ENCODE results near the gene TMEM202.
"Not testable (repeated sequence)": the region's sequence is repeated elsewhere in the genome, so short reads cannot be mapped to it uniquely, and the experiment has no call there.

The TMEM202 gene

GRCh38 chr15:72397796-72398588, at the start of gene TMEM202:
TSS of gene TMEM202 (plus strand) at chr15:72398305. CDS start at chr15:72398327, 22 bp downstream.
- DNase-seq (ENCODE audit: low spot score) = no peak

DNA sequence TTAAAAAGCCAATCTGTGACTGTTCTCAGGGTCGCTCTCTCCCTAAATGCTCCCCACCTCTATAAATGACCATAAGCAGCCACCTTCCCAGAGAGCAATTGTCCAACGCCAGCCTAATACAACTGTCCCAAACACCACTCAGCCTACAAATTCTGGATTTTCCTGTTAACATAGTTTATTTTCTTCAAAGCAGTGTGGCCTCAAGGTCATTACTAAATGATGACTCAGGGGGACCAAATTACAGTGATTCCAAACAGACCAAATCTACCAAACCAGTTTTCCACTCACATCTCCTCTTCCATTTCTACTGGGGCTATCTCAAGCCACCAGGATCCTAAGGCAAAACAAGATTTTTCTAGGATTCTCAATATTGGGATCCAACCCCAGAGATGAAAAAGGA, 44.8 kb upstream of the TMEM202 start:
- no peak for DNase-seq (ENCODE audit: low spot score)

GRCh38 chr15:72354496-72354895, 43.6 kb upstream of the TMEM202 start:
- no peak for DNase-seq (ENCODE audit: low spot score)

DNA sequence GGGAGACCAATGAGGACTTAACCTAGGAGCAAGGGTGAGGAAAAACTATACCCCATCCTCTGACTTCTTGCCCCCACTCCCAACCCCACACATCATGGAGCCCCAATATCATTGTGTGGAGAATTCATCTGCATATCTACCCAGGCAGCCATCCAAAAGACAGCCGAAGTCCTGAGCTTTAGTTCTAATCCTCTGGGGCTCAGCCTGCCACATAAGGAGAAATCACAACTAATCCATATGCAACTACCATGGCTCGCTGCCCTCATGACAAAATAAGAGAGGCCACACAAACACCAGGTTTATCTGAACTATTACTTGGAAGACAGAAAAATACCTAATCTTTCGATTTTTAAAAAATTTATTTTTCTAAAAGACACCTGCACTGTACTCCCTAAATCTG, 40.0 kb upstream of the TMEM202 start:
- no peak for DNase-seq (ENCODE audit: low spot score)

- DNase-seq (ENCODE audit: low spot score) = no peak
These were observed 39.4 kb upstream of the TMEM202 start for GRCh38 chr15:72358650-72359171.

DNA sequence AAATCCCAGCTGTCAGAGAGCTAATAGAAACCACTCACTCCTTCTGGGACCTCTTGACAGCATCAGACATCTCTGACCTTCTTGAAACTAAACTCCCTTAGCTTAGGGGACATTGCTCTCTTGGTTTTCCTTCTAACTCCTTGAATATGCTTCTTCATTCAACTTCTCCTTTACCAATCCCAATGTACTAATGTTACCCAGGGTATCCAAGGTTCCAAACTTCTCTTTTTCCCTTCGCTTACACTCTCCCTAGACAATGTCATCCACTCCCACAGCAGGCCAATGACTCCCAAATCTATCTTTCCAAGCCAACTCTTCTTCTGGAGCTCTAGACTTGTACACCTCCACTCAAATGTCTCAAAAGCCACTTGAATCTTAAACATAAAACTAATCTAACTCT, 36.9 kb upstream of the TMEM202 start:
- DNase-seq (ENCODE audit: low spot score) = no peak

DNA sequence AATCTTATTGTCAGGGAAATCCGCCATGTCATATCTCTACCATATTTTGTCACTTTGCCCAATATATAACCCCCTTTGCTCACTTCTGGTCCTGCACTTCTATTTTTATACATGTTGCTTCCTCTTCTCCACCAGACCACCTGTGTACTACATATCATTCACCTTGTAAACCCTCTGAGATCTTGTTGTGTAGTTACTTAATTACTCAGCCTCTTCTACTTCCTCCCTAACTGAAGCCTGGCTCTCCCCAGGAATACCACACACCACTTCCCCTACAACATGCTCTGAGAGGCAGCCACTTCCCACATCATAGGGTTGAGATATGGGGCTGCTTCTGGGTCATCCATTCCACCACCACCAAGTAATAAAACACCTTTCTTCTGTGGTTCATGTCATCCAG, 32.3 kb upstream of the TMEM202 start:
- DNase-seq (ENCODE audit: low spot score) = no peak

- DNase-seq (ENCODE audit: low spot score) = no peak
These were observed 29.8 kb upstream of the TMEM202 start for GRCh38 chr15:72368325-72368724.

DNA sequence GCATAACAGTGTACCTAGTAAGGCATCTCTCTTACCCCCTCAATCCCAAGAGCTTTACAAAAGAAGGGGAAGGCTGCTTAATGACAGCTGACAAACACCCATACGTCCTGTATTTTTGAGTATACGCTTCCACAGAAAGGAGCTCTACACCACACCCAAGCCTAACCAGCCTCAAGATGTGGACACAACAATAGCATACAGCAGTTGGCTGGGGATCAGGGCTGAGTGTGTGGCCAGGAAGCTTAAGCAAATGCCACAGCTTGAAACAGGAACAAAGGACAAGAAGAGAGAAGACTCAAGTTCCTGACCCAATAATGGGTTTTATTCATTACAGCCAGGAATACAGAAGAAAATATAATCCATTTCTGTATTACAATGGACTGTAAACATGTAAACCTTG, 29.2 kb upstream of the TMEM202 start:
- no peak for DNase-seq (ENCODE audit: low spot score)

DNA sequence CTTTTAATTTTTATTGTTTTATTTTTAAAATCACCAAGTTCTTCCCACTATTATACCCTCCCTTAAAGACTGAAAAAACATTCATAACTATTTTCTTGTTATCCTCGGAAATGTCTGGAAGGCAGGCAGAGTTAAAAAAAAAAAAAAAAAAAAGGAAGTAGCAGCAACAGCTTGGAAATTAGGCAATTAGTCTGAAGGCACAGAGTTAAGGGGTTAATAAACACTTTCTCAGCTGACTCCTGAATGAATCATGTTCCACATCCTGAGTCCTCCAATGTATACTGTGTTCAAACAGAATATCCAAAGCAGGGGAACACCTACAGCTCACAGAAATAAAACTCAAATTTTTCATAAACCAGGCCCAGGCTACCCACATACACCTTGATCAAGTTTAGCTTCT, 28.1 kb upstream of the TMEM202 start:
- no peak for DNase-seq (ENCODE audit: low spot score)

DNA sequence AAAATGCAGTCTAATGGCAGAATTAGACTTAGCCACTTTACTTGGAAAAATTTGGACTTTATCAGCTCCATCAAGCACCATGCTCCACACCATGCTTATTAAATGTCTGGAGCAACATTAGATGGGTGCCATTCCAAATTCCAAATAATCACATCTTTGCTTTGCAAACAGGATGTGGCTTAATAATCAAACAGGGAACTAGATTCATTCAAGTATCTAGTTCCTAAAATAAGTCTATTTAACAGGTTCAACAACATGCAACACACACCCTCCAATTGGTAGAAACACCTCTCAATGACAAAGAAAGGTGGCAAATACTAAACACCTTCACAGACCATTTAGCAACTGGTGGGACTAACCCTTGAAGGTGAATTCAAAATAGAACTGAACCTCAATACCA, 25.7 kb upstream of the TMEM202 start:
- no peak for DNase-seq (ENCODE audit: low spot score)

- no peak for DNase-seq (ENCODE audit: low spot score)
These were observed 22.6 kb upstream of the TMEM202 start for GRCh38 chr15:72375501-72375845.

- peak; percentile 99 for DNase-seq (ENCODE audit: low spot score)
These were observed 22.1 kb upstream of the TMEM202 start, which contains the start of gene HEXA for GRCh38 chr15:72375846-72376581. TSS of gene HEXA (minus strand) at chr15:72376014. CDS start at chr15:72375972, 42 bp downstream.

DNA sequence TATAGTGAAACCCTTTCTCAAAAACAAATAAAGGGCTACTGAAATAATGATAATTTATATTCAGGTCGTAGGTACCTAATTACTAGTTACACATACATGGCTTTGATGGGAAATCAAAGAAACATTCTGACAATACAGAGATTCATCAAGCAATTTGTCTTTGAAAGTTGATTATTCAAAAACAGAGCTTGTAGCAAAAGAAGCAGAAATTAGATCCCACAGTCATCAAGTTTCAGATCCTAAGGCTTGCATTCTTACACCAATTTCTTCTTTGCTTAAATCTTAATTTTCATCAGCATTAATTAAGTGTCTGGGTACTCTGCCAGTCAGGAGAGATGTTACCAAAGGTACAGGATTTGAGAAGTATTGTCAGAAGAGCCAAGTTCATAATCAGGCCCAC, 20.8 kb upstream of the TMEM202 start:
- no peak for DNase-seq (ENCODE audit: low spot score)

- DNase-seq (ENCODE audit: low spot score) = not testable (repeated sequence)
These were observed 19.0 kb upstream of the TMEM202 start for GRCh38 chr15:72379106-72379505.

DNA sequence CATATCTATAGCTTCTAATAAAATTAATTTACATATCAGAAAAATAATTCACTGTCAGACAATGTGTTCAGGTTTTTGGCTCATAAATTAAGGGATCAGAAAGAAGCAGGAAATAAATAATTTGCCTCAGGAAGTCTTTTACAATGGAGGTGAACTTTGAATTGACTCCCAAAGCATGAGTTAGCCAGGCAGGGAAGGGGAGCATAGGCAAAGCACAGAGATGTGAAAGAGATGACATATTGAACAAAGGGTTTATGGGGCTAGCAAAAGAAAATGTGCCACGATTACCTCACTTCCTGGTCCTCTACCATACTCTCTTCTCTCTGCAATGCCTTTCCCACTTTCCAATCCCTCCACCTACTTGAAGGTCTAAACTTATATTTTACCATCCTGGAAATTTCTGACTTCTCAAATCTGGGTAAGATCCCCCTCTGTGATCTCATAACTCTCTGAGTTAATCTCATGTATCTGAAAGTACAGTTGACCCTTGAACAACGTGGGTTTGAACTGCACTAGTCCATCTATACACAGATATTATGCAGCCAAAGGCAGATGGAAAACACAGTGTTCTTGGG, 18.2 kb upstream of the TMEM202 start:
- DNase-seq (ENCODE audit: low spot score) = no peak

DNA sequence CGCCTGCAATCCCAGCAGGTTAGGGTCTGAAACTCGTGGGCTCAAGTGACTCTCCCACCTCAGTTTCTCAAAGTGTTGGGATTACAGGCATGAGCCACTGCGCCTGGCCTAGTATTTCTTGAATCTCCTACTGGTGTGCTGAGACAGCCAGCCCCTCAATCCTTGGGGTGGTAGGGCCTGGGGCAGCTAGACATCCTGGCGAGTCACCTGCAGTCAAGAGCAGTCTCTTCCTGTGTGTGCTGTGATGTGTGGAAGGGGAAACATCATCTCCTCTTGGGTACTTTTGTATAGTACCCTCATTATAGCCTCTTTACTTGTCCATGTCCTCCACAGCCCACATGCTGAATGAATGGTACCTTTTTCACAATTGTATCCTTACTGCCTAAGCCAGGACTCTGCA, 17.4 kb upstream of the TMEM202 start:
- DNase-seq (ENCODE audit: low spot score) = no peak

- no peak for DNase-seq (ENCODE audit: low spot score)
These were observed 16.0 kb upstream of the TMEM202 start for GRCh38 chr15:72382146-72382545.

GRCh38 chr15:72387741-72388140, 10.4 kb upstream of the TMEM202 start:
- no peak for DNase-seq (ENCODE audit: low spot score)

DNA sequence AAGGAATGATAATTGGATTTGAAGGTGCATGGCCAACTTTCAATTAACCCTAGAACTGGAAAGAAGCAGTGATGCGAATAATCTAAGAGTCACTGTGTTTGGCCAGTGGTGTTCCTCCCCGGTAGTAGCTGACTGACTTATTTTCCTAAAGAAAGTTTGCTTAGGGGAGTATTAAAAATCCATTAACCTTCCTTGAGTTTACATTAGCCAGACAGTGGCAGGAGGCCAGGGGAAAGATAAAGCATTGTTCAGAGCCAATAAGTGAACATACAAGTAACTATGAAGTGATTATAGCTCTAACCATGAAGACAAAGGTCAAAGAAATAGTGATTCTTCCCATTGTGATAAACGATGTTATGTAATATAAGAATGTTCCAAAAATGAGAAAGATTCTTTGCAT, 8.9 kb upstream of the TMEM202 start:
- no peak for DNase-seq (ENCODE audit: low spot score)

DNA sequence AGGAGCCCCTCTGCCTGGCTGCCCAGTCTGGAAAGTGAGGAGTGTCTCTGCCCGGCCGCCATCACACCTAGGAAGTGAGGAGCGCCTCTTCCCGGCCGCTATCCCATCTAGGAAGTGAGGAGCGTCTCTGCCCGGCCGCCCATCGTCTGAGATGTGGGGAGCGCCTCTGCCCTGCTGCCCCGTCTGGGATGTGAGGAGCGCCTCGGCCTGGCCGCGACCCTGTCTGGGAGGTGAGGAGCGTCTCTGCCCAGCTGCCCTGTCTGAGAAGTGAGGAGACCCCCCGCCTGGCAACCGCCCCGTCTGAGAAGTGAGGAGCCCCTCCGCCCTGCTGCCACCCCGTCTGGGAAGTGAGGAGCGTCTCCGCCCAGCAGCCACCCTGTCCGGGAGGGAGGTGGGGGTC, 1.8 kb upstream of the TMEM202 start:
- DNase-seq (ENCODE audit: low spot score) = not testable (repeated sequence)

DNA sequence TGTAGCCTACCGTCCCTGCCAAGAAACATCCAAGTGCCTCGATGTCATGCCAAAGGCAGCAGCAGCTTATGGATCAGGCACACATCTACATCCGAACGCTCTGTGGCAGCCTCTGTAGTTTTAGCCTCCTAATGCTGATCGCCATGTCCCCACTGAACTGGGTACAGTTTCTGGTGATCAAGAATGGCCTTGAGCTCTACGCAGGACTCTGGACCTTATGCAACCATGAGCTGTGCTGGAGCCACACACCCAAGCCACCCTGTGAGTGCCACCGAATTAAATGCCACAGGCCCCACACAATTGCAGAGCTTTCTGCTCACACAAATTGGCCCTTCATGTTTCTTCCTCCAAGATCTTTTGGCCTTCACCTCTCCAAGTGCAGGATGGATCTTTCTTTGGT, 543 bp downstream of the TMEM202 start:
- no peak for DNase-seq (ENCODE audit: low spot score)

GRCh38 chr15:72402726-72403125, 4.6 kb downstream of the TMEM202 start:
- DNase-seq (ENCODE audit: low spot score) = no peak

Measured in iPS-NIHi11 (cell line).